ENCODE results near the gene VSIG10.

Gene VSIG10

DNA sequence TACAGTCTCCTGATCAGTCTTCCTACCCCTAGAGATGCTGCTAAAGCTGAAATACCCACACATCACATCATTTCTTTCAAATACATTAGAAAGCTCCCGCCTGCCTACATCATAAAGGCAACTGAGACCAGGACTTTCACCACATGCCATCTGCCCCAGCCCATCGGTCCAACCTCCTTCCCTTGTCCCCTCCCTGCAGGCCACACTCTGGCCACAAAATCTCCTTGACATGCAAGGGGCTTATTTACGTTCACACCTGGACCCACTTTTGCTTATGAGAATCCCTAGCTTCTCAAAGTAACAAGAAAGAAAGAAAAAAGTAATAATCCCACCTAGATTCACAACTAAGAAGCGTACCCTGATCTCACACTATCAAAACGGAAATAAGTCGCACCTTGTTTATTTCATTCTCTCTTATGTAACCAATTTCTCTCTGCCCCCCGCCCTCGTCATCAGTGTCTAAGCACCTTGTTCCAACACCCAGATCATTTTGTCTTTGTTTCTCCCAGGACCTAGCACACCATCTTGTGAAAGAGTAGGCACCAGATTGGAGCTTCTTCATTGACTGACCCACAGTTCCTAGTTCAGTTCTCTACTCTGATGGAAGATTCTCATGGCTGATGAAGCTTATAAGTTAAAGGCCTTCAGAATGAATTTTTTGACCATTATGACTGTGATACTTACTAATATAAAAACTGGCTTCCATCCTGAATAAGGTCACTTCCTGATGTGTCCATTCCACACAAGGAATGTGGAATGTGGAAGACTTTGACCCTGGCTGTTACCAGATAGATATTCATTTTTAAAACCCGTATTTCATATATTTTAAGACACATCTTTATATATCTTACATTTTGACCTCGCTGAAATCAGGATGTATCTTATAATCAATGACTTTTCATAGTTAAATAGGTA is 50.5 kb downstream of the VSIG10 start:
- no peaks in the 10 kb centered on the region for H3K27me3 ChIP-seq (replicated peaks; ENCODE audit: control insufficient read depth, insufficient read depth, low read length, poor library complexity, severe bottlenecking)
- peaks cover 9% of the 10 kb centered on the region for H3K36me3 ChIP-seq (ENCODE audit: control insufficient read depth, insufficient read depth, low read length)
- H3K4me1 ChIP-seq (ENCODE audit: control insufficient read depth, insufficient read depth, low read length, poor library complexity, severe bottlenecking): no peaks in the 10 kb centered on the region
- no peak overlapping the region for H3K4me3 ChIP-seq (ENCODE audit: insufficient read depth, low read depth, low read length, poor library complexity, severe bottlenecking)
- peak in 1 of 3 donors; percentile 10 for DNase-seq
- H3K9me3 ChIP-seq (ENCODE audit: control insufficient read depth, low read length): no peaks in the 10 kb centered on the region
- H3K27ac ChIP-seq (ENCODE audit: insufficient read depth, low read length, poor library complexity, severe bottlenecking): peak overlapping the region; percentile 21

DNA sequence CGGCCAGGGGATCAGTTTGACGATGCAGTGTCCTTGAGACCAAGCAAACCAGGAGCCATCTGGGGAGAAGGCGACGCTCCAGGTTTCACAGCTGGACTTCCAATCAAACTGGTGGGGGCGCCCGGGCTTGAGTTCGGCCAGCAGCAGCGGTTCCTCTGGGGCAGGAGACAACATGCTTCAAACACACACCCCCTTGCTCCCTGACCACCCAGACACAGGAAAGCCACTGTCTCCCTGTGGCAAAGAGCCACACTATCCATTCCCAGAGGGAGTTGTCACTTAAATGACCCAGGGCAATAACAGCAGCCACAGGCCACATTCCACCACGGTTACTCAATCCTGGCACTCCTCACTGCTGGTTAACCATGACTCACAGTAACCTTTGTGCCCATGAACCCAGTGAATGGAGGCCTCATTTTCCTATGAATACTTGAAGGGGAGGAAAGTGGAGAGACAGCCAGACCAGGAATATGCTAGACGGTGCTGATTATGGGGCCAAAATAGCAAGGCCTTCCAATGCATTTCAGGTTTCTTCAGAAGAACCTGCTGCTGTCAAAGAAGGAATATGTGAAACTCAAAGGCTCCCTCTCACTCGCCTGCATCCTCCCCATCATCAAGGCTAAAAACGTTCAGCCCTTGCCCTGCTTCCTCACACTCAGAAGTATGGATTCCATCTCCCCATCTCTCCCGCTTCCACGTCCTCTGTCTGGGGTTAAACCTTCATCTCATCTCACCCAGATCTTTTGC is 51.3 kb downstream of the VSIG10 start:
- Histone ChIP-seq H3K4me3 (ENCODE audit: insufficient read depth, low read depth, low read length, poor library complexity, severe bottlenecking) (no peak overlapping the region), H3K36me3 (ENCODE audit: control insufficient read depth, insufficient read depth, low read length) (peaks cover 9% of the 10 kb centered on the region), H3K9me3 (ENCODE audit: control insufficient read depth, low read length) (no peaks in the 10 kb centered on the region), H3K27ac (ENCODE audit: insufficient read depth, low read length, poor library complexity, severe bottlenecking) (peak overlapping the region; percentile 21), H3K27me3 (replicated peaks; ENCODE audit: control insufficient read depth, insufficient read depth, low read length, poor library complexity, severe bottlenecking) (no peaks in the 10 kb centered on the region), H3K4me1 (ENCODE audit: control insufficient read depth, insufficient read depth, low read length, poor library complexity, severe bottlenecking) (no peaks in the 10 kb centered on the region)
- no peak for DNase-seq

DNA sequence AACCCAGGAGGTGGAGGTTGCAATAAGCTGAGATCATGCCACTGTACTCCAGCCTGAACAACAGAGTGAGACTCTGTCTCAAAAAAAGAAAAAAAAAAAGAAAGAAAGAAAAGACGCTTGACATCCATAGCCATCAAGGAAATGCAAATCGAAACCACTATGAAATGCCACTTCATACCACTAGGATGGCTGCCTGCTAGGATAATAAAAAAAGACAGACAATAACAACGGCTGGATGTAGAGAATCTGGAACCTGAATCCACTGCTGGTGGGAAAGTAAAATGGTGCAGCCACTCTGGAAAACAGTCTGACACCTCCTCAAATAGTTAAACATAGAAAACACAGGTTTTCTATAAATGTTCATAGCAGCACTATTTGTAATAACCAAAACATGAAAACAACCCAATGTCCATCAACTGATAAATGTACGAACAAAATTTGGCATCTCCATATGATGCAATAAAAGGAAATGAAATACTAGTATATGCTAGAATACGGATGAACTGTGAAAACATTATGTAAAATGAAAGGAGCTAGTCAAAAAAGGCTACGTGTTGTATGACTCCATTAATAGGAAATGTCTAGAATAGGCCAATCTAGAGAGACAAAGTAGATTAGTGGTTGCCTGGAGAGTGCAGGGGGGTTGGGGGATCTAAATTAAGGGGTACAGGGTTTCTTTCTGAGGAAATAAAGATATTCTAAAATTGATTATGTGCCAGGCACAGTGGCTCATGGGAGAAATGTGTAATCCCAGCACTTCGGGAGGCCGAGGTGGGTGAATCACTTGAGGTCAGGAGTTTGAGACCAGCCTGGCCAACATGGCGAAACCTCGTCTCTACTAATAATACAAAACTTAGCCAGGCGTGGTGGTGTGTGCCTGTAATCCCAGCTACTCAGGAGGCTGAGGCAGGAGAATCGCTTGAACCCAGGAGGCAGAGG is 52.6 kb downstream of the VSIG10 start:
- Histone ChIP-seq H3K9me3 (ENCODE audit: control insufficient read depth, low read length) (no peaks in the 10 kb centered on the region), H3K4me3 (ENCODE audit: insufficient read depth, low read depth, low read length, poor library complexity, severe bottlenecking) (no peak overlapping the region), H3K36me3 (ENCODE audit: control insufficient read depth, insufficient read depth, low read length) (peaks cover 9% of the 10 kb centered on the region), H3K4me1 (ENCODE audit: control insufficient read depth, insufficient read depth, low read length, poor library complexity, severe bottlenecking) (no peaks in the 10 kb centered on the region), H3K27me3 (replicated peaks; ENCODE audit: control insufficient read depth, insufficient read depth, low read length, poor library complexity, severe bottlenecking) (no peaks in the 10 kb centered on the region), H3K27ac (ENCODE audit: insufficient read depth, low read length, poor library complexity, severe bottlenecking) (no peak overlapping the region)
- DNase-seq: no peak

- H3K4me1 ChIP-seq (ENCODE audit: control insufficient read depth, insufficient read depth, low read length, poor library complexity, severe bottlenecking): no peaks in the 10 kb centered on the region
- DNase-seq: no peak
- no peaks in the 10 kb centered on the region for H3K9me3 ChIP-seq (ENCODE audit: control insufficient read depth, low read length)
- peaks cover 30% of the 10 kb centered on the region for H3K36me3 ChIP-seq (ENCODE audit: control insufficient read depth, insufficient read depth, low read length)
- no peaks in the 10 kb centered on the region for H3K27me3 ChIP-seq (replicated peaks; ENCODE audit: control insufficient read depth, insufficient read depth, low read length, poor library complexity, severe bottlenecking)
- no peak overlapping the region for H3K27ac ChIP-seq (ENCODE audit: insufficient read depth, low read length, poor library complexity, severe bottlenecking)
- H3K4me3 ChIP-seq (ENCODE audit: insufficient read depth, low read depth, low read length, poor library complexity, severe bottlenecking): no peak overlapping the region
Observed at GRCh38 chr12:118046430-118046829, 57.4 kb downstream of the VSIG10 start.

DNA sequence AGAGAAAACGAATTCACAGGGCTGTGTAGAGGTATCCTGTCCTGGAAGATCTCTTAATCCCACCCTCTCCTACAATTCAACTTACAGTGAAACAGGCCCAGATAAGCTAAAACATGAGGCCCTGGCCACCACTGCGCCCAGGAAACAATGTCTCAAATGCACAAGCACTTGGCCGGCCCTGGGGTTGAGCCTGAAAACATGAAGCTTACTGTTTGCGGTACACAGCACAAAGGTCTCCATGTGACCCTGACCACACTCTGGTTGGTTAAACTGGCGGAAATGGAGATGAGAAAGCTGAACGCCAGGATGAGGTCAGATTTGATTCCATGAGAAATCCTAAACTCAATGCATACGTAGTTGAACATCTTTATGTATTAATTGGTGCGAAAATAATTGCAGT is 59.2 kb downstream of the VSIG10 start:
- DNase-seq: no peak
- peaks cover 45% of the 10 kb centered on the region for H3K36me3 ChIP-seq (ENCODE audit: control insufficient read depth, insufficient read depth, low read length)
- H3K9me3 ChIP-seq (ENCODE audit: control insufficient read depth, low read length): no peaks in the 10 kb centered on the region
- no peaks in the 10 kb centered on the region for H3K27me3 ChIP-seq (replicated peaks; ENCODE audit: control insufficient read depth, insufficient read depth, low read length, poor library complexity, severe bottlenecking)
- no peaks in the 10 kb centered on the region for H3K4me1 ChIP-seq (ENCODE audit: control insufficient read depth, insufficient read depth, low read length, poor library complexity, severe bottlenecking)
- no peak overlapping the region for H3K27ac ChIP-seq (ENCODE audit: insufficient read depth, low read length, poor library complexity, severe bottlenecking)
- no peak overlapping the region for H3K4me3 ChIP-seq (ENCODE audit: insufficient read depth, low read depth, low read length, poor library complexity, severe bottlenecking)

DNA sequence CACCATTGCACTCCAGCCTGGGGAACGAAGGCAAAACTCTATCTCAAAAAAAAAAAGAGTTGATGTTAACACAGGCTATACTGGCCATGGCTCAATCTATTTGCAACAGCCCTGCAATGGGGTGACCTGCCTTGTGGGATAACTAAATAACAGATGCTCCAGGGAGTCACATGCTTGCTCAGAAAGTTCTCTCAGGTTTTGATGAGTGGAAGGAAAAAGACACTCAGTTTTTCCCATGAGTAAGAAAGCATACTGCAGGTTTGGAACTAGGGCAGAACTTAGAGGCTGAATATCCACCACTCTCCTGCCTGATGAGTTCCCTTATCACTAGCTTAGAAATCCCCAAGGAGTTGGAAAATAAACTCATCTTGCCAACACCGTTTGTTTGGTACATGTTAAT is 59.7 kb downstream of the VSIG10 start:
- Histone ChIP-seq H3K4me1 (ENCODE audit: control insufficient read depth, insufficient read depth, low read length, poor library complexity, severe bottlenecking) (no peaks in the 10 kb centered on the region), H3K27ac (ENCODE audit: insufficient read depth, low read length, poor library complexity, severe bottlenecking) (no peak overlapping the region), H3K36me3 (ENCODE audit: control insufficient read depth, insufficient read depth, low read length) (peaks cover 48% of the 10 kb centered on the region), H3K4me3 (ENCODE audit: insufficient read depth, low read depth, low read length, poor library complexity, severe bottlenecking) (no peak overlapping the region), H3K27me3 (replicated peaks; ENCODE audit: control insufficient read depth, insufficient read depth, low read length, poor library complexity, severe bottlenecking) (no peaks in the 10 kb centered on the region), H3K9me3 (ENCODE audit: control insufficient read depth, low read length) (no peaks in the 10 kb centered on the region)
- DNase-seq: no peak

DNA sequence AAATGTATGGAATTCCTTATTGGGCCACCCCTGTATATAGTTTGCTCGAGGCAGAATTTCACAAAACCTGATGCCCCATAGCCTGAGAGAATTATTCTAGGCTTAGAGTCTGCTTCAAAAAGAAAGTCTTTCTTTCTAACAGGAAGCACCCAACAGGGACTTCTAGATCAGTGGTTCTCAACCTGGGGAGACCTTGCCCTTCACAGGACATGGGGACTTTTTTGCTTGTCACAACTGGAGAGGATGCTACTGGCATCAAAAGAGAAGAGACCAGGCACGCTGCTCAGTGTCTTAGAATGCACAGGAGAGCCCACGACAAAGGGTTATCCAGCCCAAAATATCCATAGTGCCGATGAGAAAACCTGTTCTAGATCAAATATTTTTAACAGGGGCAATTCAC is 61.7 kb downstream of the VSIG10 start:
- Histone ChIP-seq H3K27ac (ENCODE audit: insufficient read depth, low read length, poor library complexity, severe bottlenecking) (no peak overlapping the region), H3K4me3 (ENCODE audit: insufficient read depth, low read depth, low read length, poor library complexity, severe bottlenecking) (no peak overlapping the region), H3K9me3 (ENCODE audit: control insufficient read depth, low read length) (no peaks in the 10 kb centered on the region), H3K36me3 (ENCODE audit: control insufficient read depth, insufficient read depth, low read length) (peaks cover 56% of the 10 kb centered on the region), H3K4me1 (ENCODE audit: control insufficient read depth, insufficient read depth, low read length, poor library complexity, severe bottlenecking) (no peaks in the 10 kb centered on the region), H3K27me3 (replicated peaks; ENCODE audit: control insufficient read depth, insufficient read depth, low read length, poor library complexity, severe bottlenecking) (no peaks in the 10 kb centered on the region)
- DNase-seq: no peak

- no peaks in the 10 kb centered on the region for H3K4me1 ChIP-seq (ENCODE audit: control insufficient read depth, insufficient read depth, low read length, poor library complexity, severe bottlenecking)
- peaks cover 75% of the 10 kb centered on the region for H3K36me3 ChIP-seq (ENCODE audit: control insufficient read depth, insufficient read depth, low read length)
- H3K27me3 ChIP-seq (replicated peaks; ENCODE audit: control insufficient read depth, insufficient read depth, low read length, poor library complexity, severe bottlenecking): no peaks in the 10 kb centered on the region
- no peak for DNase-seq
- no peak overlapping the region for H3K4me3 ChIP-seq (ENCODE audit: insufficient read depth, low read depth, low read length, poor library complexity, severe bottlenecking)
- no peaks in the 10 kb centered on the region for H3K9me3 ChIP-seq (ENCODE audit: control insufficient read depth, low read length)
- H3K27ac ChIP-seq (ENCODE audit: insufficient read depth, low read length, poor library complexity, severe bottlenecking): no peak overlapping the region
Observed at GRCh38 chr12:118038137-118038536, 65.7 kb downstream of the VSIG10 start.

GRCh38 chr12:118036672-118037411 is 67.0 kb downstream of the VSIG10 start:
- Histone ChIP-seq H3K4me1 (ENCODE audit: control insufficient read depth, insufficient read depth, low read length, poor library complexity, severe bottlenecking) (no peaks in the 10 kb centered on the region), H3K27me3 (replicated peaks; ENCODE audit: control insufficient read depth, insufficient read depth, low read length, poor library complexity, severe bottlenecking) (no peaks in the 10 kb centered on the region), H3K9me3 (ENCODE audit: control insufficient read depth, low read length) (no peaks in the 10 kb centered on the region), H3K36me3 (ENCODE audit: control insufficient read depth, insufficient read depth, low read length) (peaks cover 66% of the 10 kb centered on the region), H3K27ac (ENCODE audit: insufficient read depth, low read length, poor library complexity, severe bottlenecking) (peak overlapping the region; percentile 16), H3K4me3 (ENCODE audit: insufficient read depth, low read depth, low read length, poor library complexity, severe bottlenecking) (no peak overlapping the region)
- no peak for DNase-seq
